Measurements from ENCODE around the gene BCAS3.
"Not testable (repeated sequence)": the region's sequence is repeated elsewhere in the genome, so short reads cannot be mapped to it uniquely, and the experiment has no call there.

BCAS3 gene

DNA sequence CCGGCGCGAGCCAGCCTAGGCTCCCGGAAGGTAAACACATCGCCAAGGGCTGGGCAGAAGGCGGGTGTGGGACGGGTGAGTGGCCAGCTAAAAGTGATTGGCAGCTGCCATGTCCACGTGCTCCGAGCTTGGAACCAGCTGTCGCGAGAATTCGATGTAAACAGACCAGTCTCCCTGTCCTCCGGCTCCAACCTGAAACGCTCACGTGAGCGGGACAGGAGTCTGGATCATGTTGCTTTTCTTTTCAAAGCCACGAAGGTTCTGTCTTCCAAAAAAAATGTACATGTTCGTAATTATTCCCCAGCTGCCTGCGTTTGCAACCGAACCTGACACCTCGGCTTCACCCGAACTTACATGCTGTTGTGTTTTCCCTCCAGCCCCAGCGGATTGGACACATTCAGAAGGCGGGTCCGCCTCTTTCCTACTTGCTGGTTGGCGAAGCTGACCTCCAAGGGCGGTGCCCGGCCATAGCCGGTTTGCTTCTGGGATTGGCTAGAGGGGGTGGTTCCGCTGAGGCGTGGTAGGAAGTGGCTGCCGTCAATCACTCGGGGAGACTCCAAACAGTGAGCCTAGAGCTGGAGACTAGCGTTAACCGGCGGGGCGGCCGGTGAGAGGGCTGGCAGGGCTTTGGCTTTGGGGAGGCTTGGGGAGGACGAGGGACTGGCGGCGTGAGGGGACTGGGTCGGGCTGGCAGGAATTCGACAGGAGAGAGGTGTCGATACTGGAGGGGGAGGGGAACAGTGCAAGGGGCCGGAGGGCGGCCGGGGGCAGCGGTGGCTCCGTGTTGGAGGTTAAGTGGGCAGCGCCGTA, at the start of gene BCAS3:
TSS of gene BCAS3 (plus strand) at position 544 of the 810 bp plus-strand sequence.
- DNase-seq (ENCODE audit: low read depth): peak; percentile 94

DNA sequence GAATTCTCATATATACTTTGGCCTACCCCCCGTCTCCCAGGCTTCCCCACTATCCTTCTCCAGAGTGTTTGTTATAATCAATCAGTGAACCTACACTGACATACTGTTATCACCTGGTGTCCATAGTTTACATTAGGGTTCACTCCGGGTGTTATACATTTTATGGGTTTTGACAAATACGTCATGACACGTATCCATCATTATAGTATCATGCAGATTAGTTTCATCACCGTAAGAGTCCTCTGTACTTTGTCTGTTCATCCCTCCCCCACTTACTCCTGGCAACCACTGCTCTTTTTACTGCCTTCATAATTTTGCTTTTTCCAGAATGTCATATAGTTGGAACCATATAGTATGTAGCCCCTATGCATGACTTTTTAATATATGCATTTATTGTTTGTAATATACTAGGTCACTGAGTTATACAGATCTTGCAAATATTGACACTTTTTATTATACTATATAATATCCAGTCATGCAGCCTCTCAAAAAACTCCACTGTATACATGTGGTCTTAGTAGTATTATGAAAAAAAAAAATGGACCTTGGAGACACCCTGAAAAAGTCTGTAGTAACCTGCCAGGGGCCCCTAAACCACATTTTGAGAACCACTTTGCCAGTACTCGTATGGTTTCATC, 49.3 kb upstream of the BCAS3 start:
- no peak for DNase-seq (ENCODE audit: low read depth)

DNA sequence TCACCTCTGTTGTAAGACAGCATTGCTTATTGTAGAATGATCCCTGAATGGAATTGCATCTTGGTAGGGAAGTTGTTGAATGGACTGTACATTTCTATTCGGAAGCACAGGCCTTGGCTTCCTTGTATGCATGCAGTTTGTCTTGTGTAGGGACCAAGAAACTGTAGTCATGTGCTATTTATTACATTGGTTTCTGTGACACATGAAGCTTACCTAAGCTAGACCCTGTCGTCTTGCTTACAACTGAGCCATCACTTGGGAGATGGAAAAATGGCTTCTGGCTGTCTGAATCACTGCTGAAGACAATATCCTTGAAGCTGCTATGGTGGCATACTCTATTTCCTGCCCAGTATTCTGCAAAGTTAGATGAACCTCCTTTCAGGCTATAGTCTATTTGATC, 48.5 kb upstream of the BCAS3 start:
- no peak for DNase-seq (ENCODE audit: low read depth)

DNA sequence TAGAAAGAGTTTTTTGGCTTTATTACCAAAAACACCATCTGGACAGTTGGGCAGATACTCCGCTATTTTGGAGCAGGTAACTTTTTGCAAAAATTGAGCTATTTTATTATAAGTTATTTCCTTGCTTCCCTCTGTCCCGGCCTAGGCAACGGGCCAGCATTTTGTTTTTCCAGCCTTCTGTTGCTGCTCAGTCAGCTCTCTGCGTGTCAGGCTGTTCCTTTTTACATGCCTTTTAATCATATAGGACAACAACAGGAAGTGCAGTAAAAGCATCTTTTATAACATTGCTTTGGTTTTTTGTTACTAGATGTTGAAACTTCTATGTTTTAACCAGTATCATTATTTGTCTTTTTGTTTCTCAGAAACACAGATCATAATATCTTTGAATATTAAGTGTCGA, 47.3 kb upstream of the BCAS3 start:
- no peak for DNase-seq (ENCODE audit: low read depth)

DNA sequence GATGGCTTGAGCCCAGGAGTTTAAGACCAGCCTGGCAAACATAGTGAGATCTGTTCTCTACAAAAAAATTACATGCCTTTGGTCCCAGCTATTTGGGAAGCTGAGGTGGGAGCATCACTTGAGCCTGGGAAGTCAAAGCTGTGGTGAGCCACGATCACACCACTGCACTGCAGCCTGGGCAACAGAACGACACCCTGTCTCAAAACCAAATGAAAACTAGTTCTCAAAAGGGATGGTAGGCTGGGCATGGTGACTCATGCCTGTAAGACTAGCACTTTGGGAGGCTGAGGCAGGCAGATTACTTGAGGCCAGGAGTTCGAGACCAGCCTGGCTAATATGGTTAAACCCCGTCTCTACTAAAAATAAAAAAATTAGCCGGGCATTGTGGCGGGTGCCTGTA, 46.5 kb upstream of the BCAS3 start:
- DNase-seq (ENCODE audit: low read depth): no peak

DNA sequence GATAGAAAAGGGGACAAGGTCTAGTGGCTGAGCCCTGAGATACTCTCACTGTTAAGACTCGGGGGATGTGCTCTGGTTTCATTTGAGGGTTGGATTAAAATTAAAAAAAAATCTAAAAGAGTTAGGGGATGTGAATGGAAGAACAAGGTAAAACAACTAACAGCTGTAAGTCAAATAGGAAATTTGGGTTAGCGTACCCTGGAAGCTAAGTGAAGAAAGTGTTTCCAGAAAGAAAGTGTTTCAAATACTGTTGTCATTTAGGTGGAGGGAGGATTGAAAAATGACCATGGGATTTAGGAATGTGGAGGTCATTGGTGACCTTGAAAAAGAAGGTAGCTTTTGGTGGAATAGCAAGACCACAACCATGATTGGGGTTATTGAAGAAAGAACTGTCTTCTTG, 40.0 kb upstream of the BCAS3 start:
- DNase-seq (ENCODE audit: low read depth): no peak

DNA sequence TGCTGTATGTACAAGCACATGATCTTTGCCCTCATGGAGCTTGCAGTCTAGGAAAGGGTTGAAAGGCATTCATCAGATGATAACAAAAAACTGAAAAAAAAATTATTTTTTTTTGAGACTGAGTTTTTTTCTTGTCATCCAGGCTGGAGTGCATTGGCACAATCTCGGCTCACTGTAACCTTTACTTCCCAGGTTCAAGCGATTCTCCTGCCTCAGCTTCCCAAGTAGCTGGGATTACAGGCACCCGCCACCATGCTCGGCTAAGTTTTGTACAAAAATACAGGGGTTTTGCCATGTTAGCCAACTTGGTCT, 38.7 kb upstream of the BCAS3 start:
- DNase-seq (ENCODE audit: low read depth): no peak

DNA sequence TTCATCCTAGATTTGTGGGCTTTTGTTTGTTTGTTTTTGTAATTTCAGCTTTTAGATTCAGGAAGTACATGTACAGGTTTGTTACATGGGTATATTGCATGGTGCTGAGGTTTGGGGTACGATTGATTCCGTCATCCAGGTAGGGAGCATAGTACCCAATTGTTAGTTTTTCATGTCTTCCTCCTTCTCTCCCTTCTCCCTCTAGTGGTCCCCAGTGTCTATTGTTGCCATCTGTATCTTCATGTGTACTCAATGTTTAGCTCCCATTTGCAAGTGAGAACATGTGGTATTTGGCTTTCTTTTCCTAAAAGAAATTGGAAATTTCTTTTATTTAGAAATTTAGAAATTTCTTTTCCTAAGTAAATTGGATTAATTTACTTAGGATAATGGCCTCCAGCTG, 37.1 kb upstream of the BCAS3 start:
- DNase-seq (ENCODE audit: low read depth): no peak

DNA sequence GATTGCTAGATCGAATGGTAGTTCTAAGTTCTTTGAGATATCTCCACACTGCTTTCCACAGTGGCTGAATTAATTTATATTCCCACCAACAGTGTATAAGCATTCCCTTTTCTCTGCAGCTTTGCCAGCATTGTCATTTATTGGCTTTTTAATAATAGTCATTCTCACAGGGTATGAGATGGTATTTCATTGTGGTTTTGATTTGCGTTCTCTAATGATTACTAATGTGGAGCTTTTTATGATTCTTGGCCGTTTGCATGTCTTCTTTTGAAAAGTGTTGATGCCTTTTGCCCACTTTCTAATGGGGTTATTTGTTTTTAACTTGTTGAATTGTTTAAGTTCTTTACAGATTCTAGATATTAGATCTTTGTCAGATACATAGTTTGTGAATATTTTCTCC, 36.5 kb upstream of the BCAS3 start:
- no peak for DNase-seq (ENCODE audit: low read depth)

DNA sequence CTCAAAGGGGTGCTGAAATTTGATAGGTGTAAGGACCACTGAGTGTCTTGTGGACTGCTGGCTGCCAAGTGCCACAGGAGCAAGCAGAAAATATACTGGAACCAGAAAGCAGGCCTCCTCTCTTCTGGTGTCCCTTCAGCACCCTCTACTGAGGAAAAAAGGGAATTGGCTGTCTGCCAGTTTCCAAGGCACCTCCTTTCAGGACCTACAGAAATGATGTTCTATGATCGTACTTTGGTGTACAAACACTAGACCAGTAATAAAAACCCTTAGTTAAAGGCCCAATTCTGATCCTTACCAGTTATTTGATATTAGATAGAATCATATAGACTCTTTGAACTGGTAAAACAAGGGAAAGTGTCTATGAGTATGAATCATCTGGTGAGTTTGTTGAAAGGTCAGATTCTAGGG, 35.8 kb upstream of the BCAS3 start:
- peak; percentile 1 for DNase-seq (ENCODE audit: low read depth)

DNA sequence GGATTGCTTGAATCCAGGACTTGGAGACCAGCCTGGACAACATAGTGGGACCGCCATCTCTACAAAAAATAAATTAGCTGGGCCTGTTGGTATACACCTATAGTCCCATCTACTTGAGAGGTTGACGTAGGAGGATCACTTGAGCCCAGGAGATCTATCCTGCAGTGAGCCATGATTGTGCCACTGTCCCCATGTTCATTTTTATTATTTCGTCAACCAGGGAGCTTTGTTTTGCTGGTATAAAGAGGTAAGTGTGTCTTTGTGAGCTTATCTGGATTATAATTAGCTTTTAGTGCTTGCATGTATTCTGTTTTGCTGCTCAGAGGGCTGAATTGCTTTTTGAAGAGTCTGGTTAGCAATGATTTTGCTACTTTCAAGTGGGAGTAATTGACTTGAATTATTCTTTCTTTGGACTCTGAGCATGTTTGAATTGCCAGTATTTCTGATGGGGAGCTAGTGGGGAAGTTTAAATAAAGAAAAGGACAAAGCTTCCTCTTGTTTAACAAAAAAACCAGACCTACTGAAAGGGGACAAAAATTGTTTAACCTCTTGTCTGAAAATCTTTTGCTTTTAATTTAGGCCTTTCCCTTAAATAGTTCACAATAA, 31.6 kb upstream of the BCAS3 start:
- DNase-seq (ENCODE audit: low read depth): no peak

DNA sequence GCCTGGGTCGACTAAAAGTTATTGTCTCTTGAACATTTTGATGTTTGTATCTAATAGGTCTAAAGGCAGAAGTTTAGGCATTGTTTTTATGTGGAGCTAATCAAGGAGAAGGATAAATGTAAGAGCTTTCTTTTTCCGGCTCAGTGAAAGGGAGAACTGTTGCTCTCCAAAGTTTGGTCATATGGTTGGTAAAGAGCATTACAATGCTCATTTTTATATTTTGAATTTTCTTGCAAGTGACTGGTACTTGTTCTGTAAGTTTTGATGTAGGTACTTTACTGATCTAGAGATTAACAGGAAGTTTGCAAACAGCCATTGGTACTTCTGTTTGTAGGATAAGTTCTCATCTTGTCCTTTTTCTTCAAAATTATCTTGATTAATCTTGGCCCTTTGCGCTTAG, 30.9 kb upstream of the BCAS3 start:
- DNase-seq (ENCODE audit: low read depth): no peak

DNA sequence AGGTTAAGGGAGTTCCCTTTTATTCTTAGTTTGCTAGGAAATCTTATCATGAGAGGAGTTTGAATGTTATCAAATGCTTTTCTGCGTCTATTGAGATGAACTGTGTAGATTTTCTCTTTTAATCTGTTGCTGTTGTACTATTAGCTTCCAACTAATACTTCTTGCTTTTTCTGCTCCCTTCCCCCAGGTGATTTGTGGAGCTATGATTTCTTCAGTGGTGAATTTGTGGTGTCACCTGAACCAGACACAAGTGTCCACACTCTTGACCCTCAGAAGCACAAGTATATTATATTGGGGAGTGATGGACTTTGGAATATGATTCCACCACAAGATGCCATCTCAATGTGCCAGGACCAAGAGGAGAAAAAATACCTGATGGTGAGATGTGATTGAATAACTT, 29.9 kb upstream of the BCAS3 start:
- DNase-seq (ENCODE audit: low read depth): no peak

DNA sequence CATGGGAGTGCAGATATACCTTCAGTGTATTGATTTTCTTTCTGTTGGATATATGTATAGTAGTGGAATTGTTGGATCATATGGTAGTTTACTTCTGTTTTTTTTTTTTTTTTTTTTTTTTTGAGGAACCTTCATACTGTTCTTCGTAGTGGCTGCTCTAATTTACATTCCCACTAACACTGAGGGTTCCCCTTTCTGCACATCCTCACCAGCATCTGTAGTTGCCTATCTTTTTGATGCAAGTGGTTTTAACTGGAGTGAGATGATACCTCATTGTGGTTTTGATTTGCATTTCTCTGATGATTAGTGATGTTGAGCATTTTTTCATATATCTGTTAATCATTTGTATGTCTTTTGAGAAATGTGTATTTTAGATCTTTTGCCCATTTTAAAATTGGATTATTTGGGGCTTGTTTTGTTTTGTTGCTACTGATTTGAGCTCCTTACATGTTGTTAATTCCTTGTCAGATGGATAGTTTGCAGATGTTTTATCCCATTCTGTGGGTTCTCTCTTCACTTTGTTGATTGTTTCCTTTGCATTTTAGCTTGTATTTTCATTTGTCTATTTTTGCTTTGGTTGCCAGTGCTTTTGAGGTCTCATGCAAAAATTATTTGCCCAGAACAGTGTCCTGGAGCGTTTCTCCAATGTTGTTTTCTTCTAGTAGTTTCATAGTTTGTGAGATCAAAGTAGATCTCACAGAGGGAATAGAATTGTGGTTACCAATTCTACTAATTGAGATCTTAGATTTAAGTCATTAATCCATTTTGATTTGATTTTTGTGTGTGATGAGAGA, 25.0 kb upstream of the BCAS3 start:
- no peak for DNase-seq (ENCODE audit: low read depth)

DNA sequence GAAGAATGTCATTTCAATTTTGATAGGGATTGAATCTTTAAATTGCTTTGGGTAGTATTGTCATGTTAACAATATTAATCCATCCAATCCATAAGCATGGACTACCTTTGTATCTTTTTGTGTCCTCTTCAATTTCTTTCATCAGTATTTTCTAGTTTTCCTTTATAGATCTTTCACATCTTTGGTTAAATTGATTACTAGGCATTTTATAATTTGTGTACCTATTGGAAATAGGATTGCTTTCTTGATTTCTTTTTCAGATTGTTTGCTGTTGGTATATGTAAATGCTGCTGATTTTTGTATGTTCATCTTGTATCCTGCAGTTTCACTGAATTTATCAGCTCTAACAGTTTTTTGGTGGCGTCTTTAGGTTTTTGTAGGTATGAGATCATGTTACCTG, 24.1 kb upstream of the BCAS3 start:
- DNase-seq (ENCODE audit: low read depth): no peak

DNA sequence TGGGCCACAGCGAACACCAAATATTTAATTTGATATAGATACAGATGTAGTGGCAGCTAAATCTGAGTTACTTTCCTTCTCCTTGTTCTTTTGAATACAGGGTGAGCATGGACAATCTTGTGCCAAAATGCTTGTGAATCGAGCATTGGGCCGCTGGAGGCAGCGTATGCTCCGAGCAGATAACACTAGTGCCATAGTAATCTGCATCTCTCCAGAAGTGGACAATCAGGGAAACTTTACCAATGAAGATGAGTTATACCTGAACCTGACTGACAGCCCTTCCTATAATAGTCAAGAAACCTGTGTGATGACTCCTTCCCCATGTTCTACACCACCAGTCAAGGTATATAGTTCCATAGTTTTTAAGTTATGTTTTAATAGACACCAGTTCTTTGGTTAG, 21.2 kb upstream of the BCAS3 start:
- no peak for DNase-seq (ENCODE audit: low read depth)

DNA sequence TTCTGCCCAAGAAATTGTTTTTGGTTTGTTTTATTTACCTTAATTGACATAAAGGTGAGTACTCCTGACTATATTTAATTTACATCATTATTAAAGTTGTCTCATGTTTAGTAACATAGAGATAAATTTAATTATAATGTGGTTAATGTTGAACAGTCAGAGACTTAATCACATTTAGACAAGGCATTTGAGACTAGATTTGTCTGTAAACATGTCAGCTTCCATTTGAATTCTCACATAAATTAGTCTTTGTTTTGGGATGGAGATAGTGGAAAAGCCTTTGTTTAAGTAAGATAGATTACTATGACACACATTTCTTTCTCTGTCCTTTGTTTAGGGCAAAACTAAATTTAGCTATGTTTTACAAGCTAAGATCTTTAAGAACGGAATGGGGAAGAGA, 18.5 kb upstream of the BCAS3 start:
- no peak for DNase-seq (ENCODE audit: low read depth)

DNA sequence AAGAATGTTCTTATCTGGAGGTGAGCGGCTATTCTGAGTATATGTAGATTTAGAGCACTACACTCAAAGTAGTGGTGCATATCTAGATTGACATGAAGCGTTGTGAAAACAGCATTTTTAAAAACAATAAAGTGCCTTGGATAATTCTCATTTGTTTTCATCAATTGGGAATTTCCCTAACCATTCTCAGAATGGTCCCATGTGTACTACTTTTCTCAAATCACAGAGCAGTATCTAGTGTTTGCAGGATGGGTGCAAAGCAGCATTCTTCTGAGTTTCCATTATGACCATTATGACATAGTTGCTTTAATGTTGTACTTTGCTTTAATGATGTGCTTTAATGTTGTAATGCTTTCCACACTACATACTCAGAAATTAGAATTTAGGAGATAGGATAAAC, 16.2 kb upstream of the BCAS3 start:
- DNase-seq (ENCODE audit: low read depth): no peak

DNA sequence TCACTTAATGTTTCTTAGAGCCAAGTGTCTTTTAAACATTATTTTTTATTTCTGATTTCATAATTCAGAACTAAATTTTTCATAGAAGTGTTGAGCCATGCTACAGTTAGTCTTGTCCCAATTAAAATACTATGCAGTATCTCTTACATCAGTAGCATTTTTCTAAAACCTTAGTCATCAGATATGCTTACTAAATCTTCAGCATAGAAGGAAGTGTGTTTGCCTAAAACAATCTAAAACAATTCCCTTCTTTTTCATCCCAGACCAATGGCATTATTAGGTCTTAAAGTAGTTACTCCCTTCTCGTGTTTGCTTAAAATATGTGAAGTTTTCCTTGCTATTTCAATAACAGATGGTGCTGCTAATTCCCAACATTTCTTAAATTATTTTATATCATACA, 13.6 kb upstream of the BCAS3 start:
- no peak for DNase-seq (ENCODE audit: low read depth)

DNA sequence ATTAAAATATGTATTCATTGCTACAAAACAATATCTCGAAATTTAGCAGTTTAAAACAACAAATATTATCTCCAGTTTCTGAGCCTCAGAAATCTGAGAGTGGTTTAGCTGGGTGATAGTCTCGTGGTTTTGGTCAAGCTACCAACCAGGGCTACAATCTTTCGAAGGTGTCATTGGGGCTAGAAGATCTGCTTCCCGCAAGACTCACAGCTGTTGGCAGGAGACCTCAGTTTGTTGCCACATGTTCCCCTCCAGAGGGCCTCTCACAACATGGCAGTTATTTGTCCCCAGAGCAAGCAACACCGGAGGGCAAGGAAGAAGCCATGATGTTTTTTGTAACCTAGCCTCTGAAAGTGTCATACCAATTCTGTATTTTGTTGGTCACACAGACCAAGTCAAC, 12.0 kb upstream of the BCAS3 start:
- DNase-seq (ENCODE audit: low read depth): no peak

DNA sequence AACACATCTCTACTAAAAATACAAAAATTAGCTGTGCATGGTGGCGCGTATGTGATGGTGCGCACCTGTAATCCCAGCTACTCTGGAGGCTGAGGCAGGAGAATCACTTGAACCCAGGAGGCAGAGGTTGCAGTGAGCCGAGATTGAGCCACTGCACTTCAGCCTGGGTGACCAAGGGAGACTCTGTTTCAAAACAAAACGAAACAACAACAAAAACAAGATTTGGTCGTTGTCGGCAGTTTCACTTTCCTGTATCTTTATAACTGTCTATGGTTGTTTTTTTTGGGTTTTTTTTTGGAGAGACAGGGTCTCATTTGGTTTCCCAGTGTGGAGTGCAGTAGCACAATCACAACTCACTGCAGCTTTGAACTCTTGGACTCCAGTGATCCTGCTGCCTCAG, 8.9 kb upstream of the BCAS3 start:
- not testable (repeated sequence) for DNase-seq (ENCODE audit: low read depth)

DNA sequence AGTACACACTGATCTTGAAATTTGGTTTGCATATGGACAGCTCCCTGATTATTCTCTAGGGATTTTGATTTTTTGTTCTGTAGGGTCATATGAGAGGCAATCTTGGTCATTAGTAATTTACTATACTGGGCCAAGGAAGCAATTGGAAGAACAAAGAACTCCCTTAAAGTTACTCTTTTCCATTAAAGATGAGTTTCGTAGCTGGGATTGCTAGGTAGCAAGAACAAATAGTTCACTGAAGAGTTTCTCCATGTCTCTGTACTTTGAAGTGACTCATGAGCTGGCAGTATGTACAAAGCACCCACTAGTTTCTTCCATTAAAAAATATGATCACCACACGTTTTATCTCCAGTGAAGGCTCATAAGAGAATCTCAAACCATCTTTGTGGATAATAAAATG, 6.2 kb upstream of the BCAS3 start:
- no peak for DNase-seq (ENCODE audit: low read depth)

DNA sequence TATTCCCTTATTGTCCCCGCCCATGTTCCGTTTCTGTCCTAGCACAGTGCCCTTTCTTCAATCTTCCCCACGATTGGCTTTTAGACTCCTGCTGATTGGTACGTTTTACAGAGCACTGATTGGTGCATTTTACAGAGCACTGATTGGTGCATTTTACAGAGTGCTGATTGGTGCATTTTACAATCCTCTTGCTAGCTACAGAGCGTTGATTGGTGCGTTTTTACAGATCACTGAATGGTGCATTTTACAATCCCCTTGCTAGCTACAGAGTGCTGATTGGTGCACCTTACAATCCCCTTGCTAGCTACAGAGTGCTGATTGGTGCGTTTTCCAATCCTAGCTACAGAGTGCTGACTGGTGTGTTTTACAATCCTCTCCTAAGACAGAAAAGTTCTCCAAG, 3.0 kb upstream of the BCAS3 start:
- not testable (repeated sequence) for DNase-seq (ENCODE audit: low read depth)

Measured in activated T-helper 1 cell treated with Interleukin-2 at 50 U/mL for 16 hours (primary cell).